Prostate gland (tissue), 2 donors: ENCODE measurements around the gene TIMP2. TPM values are rescaled to one million over a fixed set of nuclear protein-coding genes. Genes with fewer than 3 reads are reported as not detected.

Experiments
- DNase-seq: peaks from one replicate; pipeline ENCODE4 v3.0.0-alpha.2; 2019; ENCODE audit warnings: low spot score
- H3K27ac ChIP-seq, 2 donors: fragments of 200-600 bp; sonication (generic); 2 replicates each; pipeline ENCODE4 v1.5.1; 2017 to 2019
- H3K27me3 ChIP-seq: fragments of 200-600 bp; sonication (generic); replicated peaks from 2 replicates; pipeline ENCODE4 v1.5.1; 2019; ENCODE audit not compliant: insufficient read depth
- H3K36me3 ChIP-seq, 2 donors: fragments of 200-600 bp; sonication (generic); 1 replicate in 1 of 2; 2 replicates in 1 of 2; pipeline versions ENCODE4 v1.5.1 to v1.8.1; 2017 to 2019
- H3K4me1 ChIP-seq: fragments of 200-600 bp; sonication (generic); replicated peaks from 2 replicates; pipeline ENCODE4 v1.5.1; 2019
- H3K4me3 ChIP-seq, 2 donors: fragments of 200-600 bp; sonication (generic); 2 replicates each; pipeline ENCODE4 v1.5.1; 2017 to 2019
- H3K9me3 ChIP-seq: fragments of 200-600 bp; sonication (generic); 2 replicates; pipeline ENCODE4 v1.5.1; 2017
- POLR2A ChIP-seq: fragments of 450-650 bp; IDR thresholded peaks from one replicate; pipeline ENCODE4 v1.6.1; 2016; ENCODE audit warnings: antibody characterized with exemption, mild to moderate bottlenecking
- POLR2AphosphoS5 ChIP-seq: sonication (generic); formaldehyde crosslinking; IDR thresholded peaks from one replicate; pipeline ENCODE4 v1.6.1; 2017; ENCODE audit warnings: antibody characterized with exemption
- WGBS: methylation state at CpG from one replicate; pipeline ENCODE4 v1.1.5; 2018; 5-methylcytosine and 5-hydroxymethylcytosine counted together
- intact Hi-C: fragments of 100-400 bp; cut with DNase I; formaldehyde crosslinking; loops from one replicate; pipeline ENCODE4 v1.14.2; 2022
- total RNA-seq, 2 donors: library from RNA; depleted of rRNA; stranded (reverse); fragments of >200 nt; gene quantifications; one replicate each; pipeline ENCODE4 v1.1.0, GENCODE V29; 2016
- TF ChIP-seq, protein P1 (sequence below), 4 experiments: fragments of 200-600 bp in 2 of 4; fragments of 450-650 bp in 2 of 4; sonication (generic) in 2 of 4; IDR thresholded peaks; 1 replicate in 3 of 4; 2 replicates in 1 of 4; pipeline ENCODE4 v1.5.1; 2016 to 2019; ENCODE audit warnings: antibody characterized with exemption in 4 of 4, mild to moderate bottlenecking in 2 of 4, moderate library complexity in 2 of 4

Gene TIMP2
- total RNA-seq, 2 donors from 2014 or later, result 54.5 to 500 TPM

DNA sequence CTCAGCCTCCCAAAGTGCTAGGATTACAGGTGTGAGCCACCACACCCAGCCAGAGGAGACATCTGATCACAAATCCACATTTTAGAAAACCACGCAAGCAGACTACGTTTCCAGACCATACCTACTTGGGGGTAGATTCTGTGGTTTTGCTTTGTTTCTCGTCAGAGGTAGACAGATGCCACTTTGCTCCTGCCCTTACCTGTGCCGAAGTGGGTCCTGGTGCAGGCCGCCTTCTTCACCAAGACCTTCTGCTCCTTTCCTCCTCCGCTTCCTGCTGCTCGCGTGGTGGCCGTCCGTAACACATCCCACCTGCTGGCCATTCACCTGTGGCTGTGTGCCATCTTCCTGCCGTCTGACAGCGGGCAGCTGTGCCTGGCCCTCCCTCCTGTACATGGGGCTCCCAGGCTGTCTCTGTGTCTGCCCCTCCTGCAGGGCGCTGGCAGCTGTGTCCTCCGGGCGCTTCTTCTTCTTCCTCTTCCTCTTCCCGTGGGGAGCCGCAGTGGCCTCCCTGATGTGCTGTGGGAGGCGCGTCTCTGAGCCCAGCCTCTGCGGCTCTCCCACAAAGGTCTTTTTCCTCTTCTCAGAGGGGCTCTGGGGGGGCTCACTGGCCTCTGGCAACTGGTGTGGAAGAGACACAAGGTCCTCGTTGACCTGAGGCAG lies 121.9 kb downstream of the TIMP2 start:
- Histone ChIP-seq H3K9me3 (no peaks in the 10 kb centered on the region), H3K4me3 (no peak overlapping the region), H3K4me1 (no peaks in the 10 kb centered on the region), H3K27me3 (no peaks in the 10 kb centered on the region), H3K36me3 (peaks cover 14 to 19% of the 10 kb centered on the region in 2 donors), H3K27ac (no peak overlapping the region)
- no peak for DNase-seq
- WGBS, result 82% methylated on average over 21 of the region's 21 CpGs
- intact Hi-C loops, result no loop called here
- TF ChIP-seq, protein P1, sequence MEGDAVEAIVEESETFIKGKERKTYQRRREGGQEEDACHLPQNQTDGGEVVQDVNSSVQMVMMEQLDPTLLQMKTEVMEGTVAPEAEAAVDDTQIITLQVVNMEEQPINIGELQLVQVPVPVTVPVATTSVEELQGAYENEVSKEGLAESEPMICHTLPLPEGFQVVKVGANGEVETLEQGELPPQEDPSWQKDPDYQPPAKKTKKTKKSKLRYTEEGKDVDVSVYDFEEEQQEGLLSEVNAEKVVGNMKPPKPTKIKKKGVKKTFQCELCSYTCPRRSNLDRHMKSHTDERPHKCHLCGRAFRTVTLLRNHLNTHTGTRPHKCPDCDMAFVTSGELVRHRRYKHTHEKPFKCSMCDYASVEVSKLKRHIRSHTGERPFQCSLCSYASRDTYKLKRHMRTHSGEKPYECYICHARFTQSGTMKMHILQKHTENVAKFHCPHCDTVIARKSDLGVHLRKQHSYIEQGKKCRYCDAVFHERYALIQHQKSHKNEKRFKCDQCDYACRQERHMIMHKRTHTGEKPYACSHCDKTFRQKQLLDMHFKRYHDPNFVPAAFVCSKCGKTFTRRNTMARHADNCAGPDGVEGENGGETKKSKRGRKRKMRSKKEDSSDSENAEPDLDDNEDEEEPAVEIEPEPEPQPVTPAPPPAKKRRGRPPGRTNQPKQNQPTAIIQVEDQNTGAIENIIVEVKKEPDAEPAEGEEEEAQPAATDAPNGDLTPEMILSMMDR (IDR thresholded peaks at IDR 0.05), result no peak
- TF ChIP-seq POLR2AphosphoS5 (no peak), POLR2A (no peak)

Other genes with a start within 250 kb of the TIMP2 start
- gene CYTH1, start 143.1 kb downstream of the TIMP2 start, total RNA-seq, result 10 to 100 TPM; 65.2 to 73.9 TPM
- gene USP36, start 84.6 kb downstream of the TIMP2 start, total RNA-seq, result 10 to 100 TPM; 31.2 to 66.6 TPM
- 1 to 10 TPM; 2.2 to 8.2 TPM for gene CEP295NL, start 22.2 kb downstream of the TIMP2 start, total RNA-seq
- 100 to 1,000 TPM; 570 to 890 TPM for gene LGALS3BP, start 54.5 kb upstream of the TIMP2 start, total RNA-seq
- 100 to 1,000 TPM in 1 of 2 donors, 10 to 100 TPM in 1; 89.7 to 201 TPM for gene CANT1, start 84.4 kb upstream of the TIMP2 start, total RNA-seq
- 10 to 100 TPM; 16.3 to 57.9 TPM for gene C1QTNF1, start 98.8 kb upstream of the TIMP2 start, total RNA-seq
- gene ENGASE, start 149.4 kb upstream of the TIMP2 start, total RNA-seq, result 10 to 100 TPM; 19.4 to 45.7 TPM